HCT116 (cell line): ENCODE measurements around the gene CPED1.

Experiments used
- CEBPB ChIP-seq: IDR thresholded peaks from 2 replicates; pipeline ENCODE4 v1.6.1; 2012; ENCODE audit warnings: low read depth
- EGR1 ChIP-seq: IDR thresholded peaks from 2 replicates; pipeline ENCODE4 v1.6.1; 2012; ENCODE audit warnings: low read depth
- ELF1 ChIP-seq: IDR thresholded peaks from 2 replicates; pipeline ENCODE4 v1.6.1; 2012; ENCODE audit warnings: low read depth, borderline replicate concordance
- EZH2 ChIP-seq: fragments of 200-600 bp; sonication (generic); IDR thresholded peaks from 2 replicates; pipeline ENCODE4 v1.6.1; 2017; ENCODE audit warnings: antibody characterized with exemption, mixed run types
- EZH2phosphoT487 ChIP-seq: fragments of 200-600 bp; IDR thresholded peaks from 2 replicates; pipeline ENCODE4 v1.6.1; 2018; ENCODE audit warnings: antibody characterized with exemption, borderline replicate concordance
- POLR2A ChIP-seq: IDR thresholded peaks from 2 replicates; pipeline ENCODE4 v1.7.0; 2011; ENCODE audit warnings: borderline replicate concordance; ENCODE audit not compliant: insufficient read depth, insufficient read length; ENCODE audit errors: extremely low read depth
- POLR2AphosphoS5 ChIP-seq: IDR thresholded peaks from 2 replicates; pipeline ENCODE4 v1.6.1; 2011; ENCODE audit warnings: mild to moderate bottlenecking, low read depth, low read length, moderate library complexity
- REST ChIP-seq: IDR thresholded peaks from 2 replicates; pipeline ENCODE4 v1.6.1; 2012; ENCODE audit warnings: low read depth
- SIN3A ChIP-seq: IDR thresholded peaks from 2 replicates; pipeline ENCODE4 v1.6.1; 2012; ENCODE audit warnings: low read depth
- SP1 ChIP-seq: IDR thresholded peaks from 2 replicates; pipeline ENCODE4 v1.6.1; 2012; ENCODE audit warnings: low read depth
- YY1 ChIP-seq: IDR thresholded peaks from 2 replicates; pipeline ENCODE4 v1.6.1; 2011; ENCODE audit warnings: low read length, low read depth, moderate library complexity, mild to moderate bottlenecking; ENCODE audit not compliant: insufficient replicate concordance; ENCODE audit errors: extremely low read depth
- ZBTB33 ChIP-seq: IDR thresholded peaks from 2 replicates; pipeline ENCODE4 v1.6.1; 2011; ENCODE audit warnings: mild to moderate bottlenecking, low read length, moderate library complexity; ENCODE audit not compliant: insufficient replicate concordance; ENCODE audit errors: extremely low read depth
- TF ChIP-seq, protein P1 (sequence below), 3 experiments: fragments of 200-600 bp in 1 of 3; sonication (generic) in 1 of 3; IDR thresholded peaks in 2 of 3; conservative IDR thresholded peaks in 1 of 3; 2 replicates each; pipeline ENCODE4 v1.5.1; 2012 to 2017; ENCODE audit warnings: low read depth in 2 of 3, low read length in 2 of 3, antibody characterized with exemption in 1 of 3, borderline replicate concordance in 1 of 3, control low read depth in 1 of 3, mild to moderate bottlenecking in 1 of 3, mixed read lengths in 1 of 3, mixed run types in 1 of 3, moderate library complexity in 1 of 3; ENCODE audit not compliant: insufficient read depth in 1 of 3

DNA sequence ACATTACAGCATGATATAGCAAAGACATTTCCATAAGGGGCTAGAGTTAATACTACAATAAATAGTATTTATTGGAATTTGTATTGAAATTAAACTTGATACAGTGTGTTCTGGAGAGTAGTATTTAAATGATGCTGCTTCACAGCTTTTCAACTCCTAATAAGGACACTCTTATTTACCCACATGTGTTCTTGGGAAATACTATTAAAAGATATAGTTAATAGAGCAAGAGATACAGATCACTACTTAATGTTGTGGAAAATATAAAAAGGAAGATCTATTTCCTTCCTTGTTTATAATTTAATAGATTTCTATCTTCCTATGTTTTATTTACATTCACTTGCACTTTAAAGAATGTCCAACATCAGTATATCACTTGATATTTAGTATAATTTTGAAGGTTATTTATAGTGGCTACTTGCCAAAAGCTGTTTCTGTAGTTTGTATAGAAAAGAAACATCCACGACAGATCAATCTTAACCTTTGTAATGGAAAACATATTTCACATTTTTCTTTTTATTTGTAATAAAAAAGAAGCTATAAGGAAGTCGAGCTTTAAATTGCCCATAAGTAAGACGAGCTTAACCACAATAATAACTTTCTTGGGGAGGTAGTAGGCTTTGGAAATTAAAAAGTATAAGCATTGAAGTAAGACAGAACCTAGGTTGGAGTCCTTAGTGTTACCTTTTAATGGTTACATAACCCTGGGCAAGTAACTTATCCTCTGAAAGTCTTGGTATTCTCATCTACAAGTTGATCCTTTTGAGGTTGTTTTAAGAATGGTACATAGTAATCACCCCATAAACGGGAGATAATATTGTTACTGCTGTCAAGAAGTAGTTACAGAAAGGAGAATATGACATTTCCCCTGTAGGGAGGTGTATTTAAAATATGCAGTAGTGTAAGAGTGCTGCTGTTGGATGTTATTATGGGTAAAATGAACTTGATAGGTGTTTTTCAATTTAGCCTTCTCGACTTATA lies 32.8 kb downstream of the CPED1 start:
- TF ChIP-seq EZH2 (no peak), EGR1 (no peak), REST (no peak), POLR2AphosphoS5 (no peak), ELF1 (no peak), POLR2A (no peak), SIN3A (no peak), CEBPB (no peak), ZBTB33 (no peak), SP1 (no peak), YY1 (no peak), EZH2phosphoT487 (no peak)
- TF ChIP-seq, protein P1, sequence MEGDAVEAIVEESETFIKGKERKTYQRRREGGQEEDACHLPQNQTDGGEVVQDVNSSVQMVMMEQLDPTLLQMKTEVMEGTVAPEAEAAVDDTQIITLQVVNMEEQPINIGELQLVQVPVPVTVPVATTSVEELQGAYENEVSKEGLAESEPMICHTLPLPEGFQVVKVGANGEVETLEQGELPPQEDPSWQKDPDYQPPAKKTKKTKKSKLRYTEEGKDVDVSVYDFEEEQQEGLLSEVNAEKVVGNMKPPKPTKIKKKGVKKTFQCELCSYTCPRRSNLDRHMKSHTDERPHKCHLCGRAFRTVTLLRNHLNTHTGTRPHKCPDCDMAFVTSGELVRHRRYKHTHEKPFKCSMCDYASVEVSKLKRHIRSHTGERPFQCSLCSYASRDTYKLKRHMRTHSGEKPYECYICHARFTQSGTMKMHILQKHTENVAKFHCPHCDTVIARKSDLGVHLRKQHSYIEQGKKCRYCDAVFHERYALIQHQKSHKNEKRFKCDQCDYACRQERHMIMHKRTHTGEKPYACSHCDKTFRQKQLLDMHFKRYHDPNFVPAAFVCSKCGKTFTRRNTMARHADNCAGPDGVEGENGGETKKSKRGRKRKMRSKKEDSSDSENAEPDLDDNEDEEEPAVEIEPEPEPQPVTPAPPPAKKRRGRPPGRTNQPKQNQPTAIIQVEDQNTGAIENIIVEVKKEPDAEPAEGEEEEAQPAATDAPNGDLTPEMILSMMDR (IDR thresholded peaks at IDR 0.05 in 2 of 3, conservative IDR thresholded peaks at IDR 0.05 in 1 of 3; ENCODE audit: borderline replicate concordance in 1 of 3, insufficient read depth in 1 of 3, low read depth in 2 of 3, low read length in 2 of 3) = no peak
